Sigmoid colon (tissue), 7 donors: Measurements from ENCODE around the gene CRB2. TPM values are rescaled to one million over a fixed set of nuclear protein-coding genes. Genes with fewer than 3 reads are reported as not detected.

Experiments
- DNase-seq: peaks from one replicate; pipeline ENCODE4 v3.0.0-alpha.2; 2019
- H3K27ac ChIP-seq, 4 donors: fragments of 200-600 bp; sonication (generic); one replicate each; pipeline ENCODE4 v1.5.1; 2016 to 2019; ENCODE audit warnings: mild to moderate bottlenecking in 1 of 4
- H3K27me3 ChIP-seq, 3 donors: fragments of 200-600 bp; sonication (generic); one replicate each; pipeline ENCODE4 v1.5.1; 2019; ENCODE audit warnings: mild to moderate bottlenecking in 1 of 3
- H3K36me3 ChIP-seq, 4 donors: fragments of 200-600 bp; sonication (generic); one replicate each; pipeline ENCODE4 v1.5.1; 2016 to 2019
- H3K4me1 ChIP-seq, 4 donors: fragments of 200-600 bp; sonication (generic); one replicate each; pipeline ENCODE4 v1.5.1; 2017 to 2019
- H3K4me3 ChIP-seq, 4 donors: fragments of 200-600 bp; sonication (generic); one replicate each; pipeline ENCODE4 v1.5.1; 2017 to 2019; ENCODE audit warnings: mild to moderate bottlenecking in 2 of 4, moderate library complexity in 1 of 4
- H3K9me3 ChIP-seq, 4 donors: fragments of 200-600 bp in 3 of 4; sonication (generic) in 3 of 4; one replicate each; pipeline versions ENCODE4 v1.5.1 to v1.6.1; 2013 to 2019
- EP300 ChIP-seq, 4 donors: sonication (generic); formaldehyde crosslinking; IDR thresholded peaks; one replicate each; pipeline ENCODE4 v1.6.1; 2017; ENCODE audit warnings: antibody characterized with exemption in 4 of 4
- POLR2A ChIP-seq, 2 donors: fragments of 450-650 bp; IDR thresholded peaks; one replicate each; pipeline ENCODE4 v1.6.1; 2016; ENCODE audit warnings: antibody characterized with exemption in 2 of 2, mild to moderate bottlenecking in 2 of 2, moderate library complexity in 2 of 2
- POLR2AphosphoS5 ChIP-seq, 4 donors: sonication (generic); formaldehyde crosslinking; IDR thresholded peaks; one replicate each; pipeline ENCODE4 v1.6.1; 2017; ENCODE audit warnings: antibody characterized with exemption in 4 of 4
- WGBS, 2 donors: extraction: QIAGEN DNeasy Blood & Tissue Kit; methylation state at CpG; one replicate each; pipeline ENCODE4 v1.1.7; 2013; 5-methylcytosine and 5-hydroxymethylcytosine counted together
- intact Hi-C: fragments of 100-400 bp; cut with DNase I; formaldehyde crosslinking; loops from one replicate; pipeline ENCODE4 v1.15.1; 2023
- polyA plus RNA-seq, 3 donors: library from polyadenylated mRNA; stranded (reverse); fragments of 200-250 nt; gene quantifications; one replicate each; pipeline ENCODE4 v1.2.3, GENCODE V29; 2013
- total RNA-seq, 4 donors: library from RNA; depleted of rRNA; stranded (reverse); fragments of >200 nt; gene quantifications; one replicate each; pipeline ENCODE4 v1.1.0, GENCODE V29; 2016
- TF ChIP-seq, protein P1 (sequence below), 4 experiments: fragments of 450-650 bp in 3 of 4; fragments of 200-600 bp in 1 of 4; IDR thresholded peaks; one replicate each; pipeline ENCODE4 v1.5.1; 2016 to 2019; ENCODE audit warnings: antibody characterized with exemption in 4 of 4, mild to moderate bottlenecking in 3 of 4, moderate library complexity in 2 of 4
- donor health status: healthy with polysubstance abuse.
- donor health status: Bipolar disorder and iron deficiency.
- donor health status: healthy.

The CRB2 gene
- total and polyA plus RNA-seq, 7 donors, result 0.14 to 0.79 (median 0.40) TPM; not detected in 3

DNA sequence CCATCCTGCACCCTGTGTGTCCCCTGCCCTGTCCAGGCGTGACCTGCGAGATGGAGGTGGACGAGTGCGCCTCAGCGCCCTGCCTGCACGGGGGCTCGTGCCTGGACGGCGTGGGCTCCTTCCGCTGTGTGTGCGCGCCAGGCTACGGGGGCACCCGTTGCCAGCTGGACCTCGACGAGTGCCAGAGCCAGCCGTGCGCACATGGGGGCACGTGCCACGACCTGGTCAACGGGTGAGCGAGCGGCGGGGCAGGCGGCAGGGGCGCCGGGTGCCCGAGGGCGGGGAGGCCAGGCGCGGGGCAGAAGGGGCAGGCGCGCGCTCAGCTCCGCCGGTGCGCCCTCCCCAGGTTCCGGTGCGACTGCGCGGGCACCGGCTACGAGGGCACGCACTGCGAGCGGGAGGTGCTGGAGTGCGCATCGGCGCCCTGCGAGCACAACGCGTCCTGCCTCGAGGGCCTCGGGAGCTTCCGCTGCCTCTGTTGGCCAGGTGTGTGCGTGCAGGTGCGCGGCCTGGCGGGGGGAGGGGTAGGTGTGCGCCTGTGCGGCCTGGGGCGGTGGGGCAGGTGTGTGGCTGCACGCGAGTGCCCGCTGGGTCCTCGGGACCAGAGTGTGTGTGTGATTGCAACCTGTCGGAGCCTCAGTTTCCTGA lies 10.0 kb downstream of the CRB2 start:
- intact Hi-C loops, result no loop called here
- no peaks in the 10 kb centered on the region for H3K36me3 ChIP-seq
- peaks cover 0 to 24% (median 9%) of the 10 kb centered on the region in 4 donors for H3K4me1 ChIP-seq
- no peak overlapping the region for H3K4me3 ChIP-seq
- peaks cover 0 to 19% (median 5%) of the 10 kb centered on the region in 3 donors for H3K27me3 ChIP-seq
- 72 to 90% methylated on average over 67 of the region's 67 CpGs for WGBS, 2 donors
- no peaks in the 10 kb centered on the region for H3K9me3 ChIP-seq
- H3K27ac ChIP-seq, result no peak overlapping the region
- DNase-seq, result no peak
- no peak for TF ChIP-seq POLR2A (IDR thresholded peaks at IDR 0.05)

DNA sequence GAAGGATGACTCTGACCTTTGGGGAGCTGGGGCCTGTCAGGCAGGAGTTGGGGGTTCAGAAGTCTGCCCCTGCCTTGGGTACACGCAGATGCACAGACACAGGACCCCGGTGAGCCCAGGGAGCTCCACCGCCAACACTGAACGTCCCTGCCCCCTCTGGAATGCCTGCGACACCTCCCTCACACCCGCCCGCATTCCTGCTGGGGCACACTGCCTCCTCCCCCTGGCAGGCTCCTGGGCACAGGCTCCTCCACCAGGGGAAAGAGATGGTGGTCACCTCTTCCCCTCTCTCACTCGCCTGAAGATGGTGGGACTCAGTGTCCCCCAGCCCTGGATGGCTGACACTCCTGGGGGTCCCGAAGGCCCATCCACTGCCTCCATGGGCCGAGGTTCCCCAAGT lies 12.0 kb downstream of the CRB2 start:
- Histone ChIP-seq H3K36me3 (no peaks in the 10 kb centered on the region), H3K27ac (no peak overlapping the region), H3K4me1 (peaks cover 0 to 24% (median 9%) of the 10 kb centered on the region in 4 donors), H3K4me3 (no peak overlapping the region), H3K9me3 (no peaks in the 10 kb centered on the region), H3K27me3 (peaks cover 3 to 37% (median 7%) of the 10 kb centered on the region in 3 donors)
- intact Hi-C loops, result no loop called here
- DNase-seq, result no peak
- WGBS, 2 donors, result 62 to 79% methylated on average over 10 of the region's 10 CpGs
- TF ChIP-seq POLR2A (IDR thresholded peaks at IDR 0.05) (no peak), EP300 (IDR thresholded peaks at IDR 0.05) (no peak), POLR2AphosphoS5 (IDR thresholded peaks at IDR 0.05) (no peak)
- TF ChIP-seq, protein P1, sequence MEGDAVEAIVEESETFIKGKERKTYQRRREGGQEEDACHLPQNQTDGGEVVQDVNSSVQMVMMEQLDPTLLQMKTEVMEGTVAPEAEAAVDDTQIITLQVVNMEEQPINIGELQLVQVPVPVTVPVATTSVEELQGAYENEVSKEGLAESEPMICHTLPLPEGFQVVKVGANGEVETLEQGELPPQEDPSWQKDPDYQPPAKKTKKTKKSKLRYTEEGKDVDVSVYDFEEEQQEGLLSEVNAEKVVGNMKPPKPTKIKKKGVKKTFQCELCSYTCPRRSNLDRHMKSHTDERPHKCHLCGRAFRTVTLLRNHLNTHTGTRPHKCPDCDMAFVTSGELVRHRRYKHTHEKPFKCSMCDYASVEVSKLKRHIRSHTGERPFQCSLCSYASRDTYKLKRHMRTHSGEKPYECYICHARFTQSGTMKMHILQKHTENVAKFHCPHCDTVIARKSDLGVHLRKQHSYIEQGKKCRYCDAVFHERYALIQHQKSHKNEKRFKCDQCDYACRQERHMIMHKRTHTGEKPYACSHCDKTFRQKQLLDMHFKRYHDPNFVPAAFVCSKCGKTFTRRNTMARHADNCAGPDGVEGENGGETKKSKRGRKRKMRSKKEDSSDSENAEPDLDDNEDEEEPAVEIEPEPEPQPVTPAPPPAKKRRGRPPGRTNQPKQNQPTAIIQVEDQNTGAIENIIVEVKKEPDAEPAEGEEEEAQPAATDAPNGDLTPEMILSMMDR (IDR thresholded peaks at IDR 0.05), result no peak

DNA sequence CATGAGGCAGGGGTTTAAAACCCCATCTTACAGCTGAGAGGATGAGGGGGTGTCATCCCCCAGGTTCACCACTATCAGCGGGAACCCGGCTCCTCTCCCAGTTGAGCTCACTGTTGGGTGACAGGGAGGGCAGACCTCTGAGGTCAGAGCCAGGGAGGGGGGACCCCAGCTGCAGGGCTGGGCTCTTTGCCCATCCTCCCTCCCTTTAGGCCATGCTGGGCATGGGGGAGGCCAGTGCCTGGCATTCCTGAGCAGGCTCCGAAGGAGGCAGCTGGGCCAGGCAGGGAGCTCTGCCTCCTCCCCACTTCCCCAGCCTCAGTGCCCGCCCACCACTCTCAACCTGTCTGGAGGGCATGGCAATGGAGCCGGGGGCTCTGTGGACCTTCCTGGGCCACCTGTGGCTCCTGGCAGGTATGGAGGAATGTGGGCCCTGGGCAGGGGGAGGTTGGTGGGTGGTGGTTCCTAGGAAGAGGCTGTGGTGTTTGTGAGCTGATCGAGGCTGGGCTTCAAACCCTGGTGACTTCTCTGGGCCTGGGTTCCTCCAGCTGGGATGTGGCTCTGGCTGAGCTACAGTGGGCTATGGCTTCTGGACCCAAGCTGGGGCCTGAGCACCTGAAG lies 12.6 kb downstream of the CRB2 start:
- intact Hi-C loops, result no loop called here
- DNase-seq, result no peak
- H3K27ac ChIP-seq, result no peak overlapping the region
- WGBS, 2 donors, result 87 to 88% methylated on average over 6 of the region's 6 CpGs
- H3K4me1 ChIP-seq, result peaks cover 0 to 28% (median 16%) of the 10 kb centered on the region in 4 donors
- H3K27me3 ChIP-seq, result peaks cover 6 to 42% (median 13%) of the 10 kb centered on the region in 3 donors
- H3K4me3 ChIP-seq, result no peak overlapping the region
- H3K36me3 ChIP-seq, result no peaks in the 10 kb centered on the region
- no peaks in the 10 kb centered on the region for H3K9me3 ChIP-seq
- TF ChIP-seq POLR2AphosphoS5 (IDR thresholded peaks at IDR 0.05), result no peak

DNA sequence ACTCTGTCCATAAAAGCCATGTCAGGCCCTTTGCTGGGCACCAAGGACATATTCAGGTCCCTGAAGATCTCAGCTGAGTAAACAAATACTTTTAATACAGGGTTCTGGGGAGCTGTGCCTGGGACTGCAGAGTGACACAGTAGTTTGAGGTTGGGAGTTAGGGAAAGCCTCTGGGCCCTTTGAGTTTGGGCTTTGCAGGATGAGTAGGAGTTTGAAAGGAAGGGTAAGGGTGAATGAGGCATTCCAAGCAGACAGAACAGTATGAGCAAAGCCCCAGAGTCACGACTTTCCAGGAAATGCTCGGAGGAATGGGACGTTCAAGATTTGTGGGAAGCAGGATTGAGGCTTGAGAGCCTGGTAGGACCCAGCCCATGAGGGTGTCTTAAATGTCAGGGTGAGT lies 13.3 kb downstream of the CRB2 start:
- peaks cover 0 to 28% (median 17%) of the 10 kb centered on the region in 4 donors for H3K4me1 ChIP-seq
- peaks cover 8 to 44% (median 13%) of the 10 kb centered on the region in 3 donors for H3K27me3 ChIP-seq
- no peak overlapping the region for H3K27ac ChIP-seq
- intact Hi-C loops, result no loop called here
- no peak for DNase-seq
- TF ChIP-seq EP300 (IDR thresholded peaks at IDR 0.05) (no peak), POLR2AphosphoS5 (IDR thresholded peaks at IDR 0.05) (no peak), POLR2A (IDR thresholded peaks at IDR 0.05) (no peak)
- TF ChIP-seq, protein P1 (IDR thresholded peaks at IDR 0.05), result no peak
- WGBS, 2 donors, result 81 to 84% methylated on average over 3 of the region's 3 CpGs
- H3K36me3 ChIP-seq, result no peaks in the 10 kb centered on the region
- no peaks in the 10 kb centered on the region for H3K9me3 ChIP-seq
- no peak overlapping the region for H3K4me3 ChIP-seq

DNA sequence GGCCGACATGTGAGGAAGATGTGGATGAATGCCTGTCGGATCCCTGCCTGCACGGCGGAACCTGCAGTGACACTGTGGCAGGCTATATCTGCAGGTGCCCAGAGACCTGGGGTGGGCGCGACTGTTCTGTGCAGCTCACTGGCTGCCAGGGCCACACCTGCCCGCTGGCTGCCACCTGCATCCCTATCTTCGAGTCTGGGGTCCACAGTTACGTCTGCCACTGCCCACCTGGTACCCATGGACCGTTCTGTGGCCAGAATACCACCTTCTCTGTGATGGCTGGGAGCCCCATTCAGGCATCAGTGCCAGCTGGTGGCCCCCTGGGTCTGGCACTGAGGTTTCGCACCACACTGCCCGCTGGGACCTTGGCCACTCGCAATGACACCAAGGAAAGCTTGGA lies 14.1 kb downstream of the CRB2 start:
- intact Hi-C loops, result no loop called here
- TF ChIP-seq POLR2A (IDR thresholded peaks at IDR 0.05) (no peak), POLR2AphosphoS5 (IDR thresholded peaks at IDR 0.05) (no peak), EP300 (IDR thresholded peaks at IDR 0.05) (no peak)
- Histone ChIP-seq H3K4me3 (no peak overlapping the region), H3K4me1 (peaks cover 0 to 30% (median 20%) of the 10 kb centered on the region in 4 donors), H3K27me3 (peaks cover 8 to 47% (median 13%) of the 10 kb centered on the region in 3 donors), H3K36me3 (no peaks in the 10 kb centered on the region), H3K9me3 (no peaks in the 10 kb centered on the region), H3K27ac (no peak overlapping the region)
- no peak for DNase-seq
- 93 to 94% methylated on average over 13 of the region's 13 CpGs for WGBS, 2 donors

DNA sequence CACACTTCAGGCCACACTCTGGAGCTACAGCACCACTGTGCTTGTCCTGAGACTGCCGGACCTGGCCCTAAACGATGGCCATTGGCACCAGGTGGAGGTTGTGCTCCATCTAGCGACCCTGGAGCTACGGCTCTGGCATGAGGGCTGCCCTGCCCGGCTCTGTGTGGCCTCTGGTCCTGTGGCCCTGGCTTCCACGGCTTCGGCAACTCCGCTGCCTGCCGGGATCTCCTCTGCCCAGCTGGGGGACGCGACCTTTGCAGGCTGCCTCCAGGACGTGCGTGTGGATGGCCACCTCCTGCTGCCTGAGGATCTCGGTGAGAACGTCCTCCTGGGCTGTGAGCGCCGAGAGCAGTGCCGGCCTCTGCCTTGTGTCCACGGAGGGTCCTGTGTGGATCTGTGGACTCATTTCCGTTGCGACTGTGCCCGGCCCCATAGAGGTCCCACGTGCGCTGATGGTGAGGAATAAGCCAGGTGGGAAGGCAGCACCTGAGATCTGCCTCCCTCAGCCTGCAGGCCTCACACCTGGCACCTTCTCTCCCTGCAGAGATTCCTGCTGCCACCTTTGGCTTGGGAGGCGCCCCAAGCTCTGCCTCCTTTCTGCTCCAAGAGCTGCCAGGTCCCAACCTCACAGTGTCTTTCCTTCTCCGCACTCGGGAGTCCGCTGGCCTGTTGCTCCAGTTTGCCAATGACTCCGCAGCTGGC lies 14.7 kb downstream of the CRB2 start:
- Histone ChIP-seq H3K9me3 (no peaks in the 10 kb centered on the region), H3K36me3 (no peaks in the 10 kb centered on the region), H3K27me3 (peaks cover 8 to 49% (median 13%) of the 10 kb centered on the region in 3 donors), H3K4me3 (no peak overlapping the region), H3K4me1 (peaks cover 0 to 36% (median 25%) of the 10 kb centered on the region in 4 donors), H3K27ac (no peak overlapping the region)
- intact Hi-C loops, result no loop called here
- no peak for TF ChIP-seq EP300 (IDR thresholded peaks at IDR 0.05)
- TF ChIP-seq, protein P1 (IDR thresholded peaks at IDR 0.05), result no peak
- no peak for TF ChIP-seq POLR2A (IDR thresholded peaks at IDR 0.05)
- TF ChIP-seq POLR2AphosphoS5 (IDR thresholded peaks at IDR 0.05), result no peak
- 85 to 92% methylated on average over 29 of the region's 29 CpGs for WGBS, 2 donors
- no peak for DNase-seq
